Ovary (tissue), 9 donors: Measurements from ENCODE around the gene KIAA1217. TPM values are rescaled to one million over a fixed set of nuclear protein-coding genes. Genes with fewer than 3 reads are reported as not detected.

Source experiments
- DNase-seq, 5 donors: peaks; one replicate each; pipeline ENCODE4 v3.0.0-alpha.2; 2019 to 2020
- H3K27ac ChIP-seq, 2 donors: fragments of 200-600 bp; one replicate each; pipeline versions ENCODE4 v1.5.1 to v1.8.0; 2019 to 2022
- H3K27me3 ChIP-seq: fragments of 200-600 bp; one replicate; pipeline ENCODE4 v1.8.0; 2022
- H3K36me3 ChIP-seq: fragments of 200-600 bp; sonication (generic); one replicate; pipeline ENCODE4 v1.5.1; 2019
- H3K4me1 ChIP-seq: one replicate; pipeline ENCODE4 v1.8.1; 2013; ENCODE audit warnings: mild to moderate bottlenecking, moderate library complexity; ENCODE audit not compliant: insufficient read depth
- H3K4me3 ChIP-seq: fragments of 200-600 bp; sonication (generic); one replicate; pipeline ENCODE4 v1.5.1; 2017
- H3K9me3 ChIP-seq, 2 donors: fragments of 200-600 bp in 1 of 2; sonication (generic) in 1 of 2; one replicate each; pipeline versions ENCODE4 v1.5.1 to v1.8.1; 2013 to 2019; ENCODE audit warnings: mild to moderate bottlenecking in 1 of 2, moderate library complexity in 1 of 2
- CTCF ChIP-seq, 3 donors: fragments of 450-650 bp in 2 of 3; fragments of 200-600 bp in 1 of 3; IDR thresholded peaks; one replicate each; pipeline versions ENCODE4 v1.5.1 to v1.8.0; 2016 to 2022; ENCODE audit warnings: antibody characterized with exemption in 3 of 3, mild to moderate bottlenecking in 1 of 3
- EP300 ChIP-seq: sonication (generic); formaldehyde crosslinking; IDR thresholded peaks from one replicate; pipeline ENCODE4 v1.6.1; 2017; ENCODE audit warnings: antibody characterized with exemption
- POLR2A ChIP-seq: fragments of 450-650 bp; IDR thresholded peaks from one replicate; pipeline ENCODE4 v1.6.1; 2017; ENCODE audit warnings: antibody characterized with exemption, mild to moderate bottlenecking, moderate library complexity
- WGBS, 3 donors: extraction: QIAGEN DNeasy Blood & Tissue Kit in 1 of 3; methylation state at CpG; one replicate each; pipeline versions ENCODE4 v1.1.5 to v1.1.7; 2013 to 2017; 5-methylcytosine and 5-hydroxymethylcytosine counted together
- intact Hi-C, 4 donors: fragments of 100-400 bp; cut with DNase I; formaldehyde crosslinking; loops; one replicate each; pipeline versions ENCODE4 v1.11.0 to v1.15.1; 2022 to 2023
- polyA plus RNA-seq, 2 donors: library from polyadenylated mRNA; stranded (reverse); fragments of 200-250 nt in 1 of 2; fragments of 350-450 nt in 1 of 2; fragmentation: Illumina TruSeq in 1 of 2; extraction: RNeasy Lipid Tissue Mini Kit (QIAGEN cat#74804) in 1 of 2; gene quantifications; one replicate each; pipeline ENCODE4 v1.2.3, GENCODE V29; 2013 to 2014
- total RNA-seq, 7 donors: library from RNA; depleted of rRNA in 2 of 7; stranded (reverse); fragments of >200 nt in 2 of 7; fragmentation: NEBNext Ultra II Directional in 3 of 7; extraction: Animal tissue kit (Norgen Biotek cat#: 25700) in 3 of 7; gene quantifications; one replicate each; pipeline versions ENCODE4 v1.1.0 to v1.2.4, GENCODE V29; 2016 to 2023
- donor health status: DM: no; HTN: no; CAD: no; lungs with moderate emphysema.
- donor health status: DM: no; HTN: no; CAD: no.
- donor health status: Bipolar disorder and iron deficiency.
- donor health status: DM: yes; HTN: yes; CAD: no.
- donor health status: DM: no; HTN: no; CAD: no.
- donor health status: DM: yes; HTN: yes; CAD: no.

KIAA1217 gene
- total and polyA plus RNA-seq, 9 donors = 7.2 to 47.1 (median 23.0) TPM

- no peaks in the 10 kb centered on the region for H3K4me1 ChIP-seq
- no peaks in the 10 kb centered on the region for H3K36me3 ChIP-seq
- no peak overlapping the region for H3K4me3 ChIP-seq
- H3K27ac ChIP-seq = no peak overlapping the region
- H3K9me3 ChIP-seq = no peaks in the 10 kb centered on the region
- H3K27me3 ChIP-seq = no peaks in the 10 kb centered on the region
- no peak for DNase-seq
- WGBS, 3 donors = 93 to 97% (median 95%) methylated on average over 2 of the region's 2 CpGs
- intact Hi-C loops = loop anchor here in 1 of 4 donors (10.0 kb wide), 1 partner anchor 301 kb away; no protein-coding TSS in a partner anchor
- no peak for TF ChIP-seq CTCF (IDR thresholded peaks at IDR 0.05)
- TF ChIP-seq EP300 = no peak
These were observed 4.9 kb downstream of the KIAA1217 start for GRCh38 chr10:24213881-24214280.

- no peaks in the 10 kb centered on the region for H3K4me1 ChIP-seq
These were observed 5.8 kb downstream of the KIAA1217 start for GRCh38 chr10:24214762-24215161.

GRCh38 chr10:24215196-24215595 lies 6.3 kb downstream of the KIAA1217 start:
- intact Hi-C loops = loop anchor here in 1 of 4 donors (10.0 kb wide), 1 partner anchor 300 kb away; no protein-coding TSS in a partner anchor
- TF ChIP-seq POLR2A (no peak), CTCF (IDR thresholded peaks at IDR 0.05) (no peak), EP300 (no peak)
- WGBS, 3 donors = 49 to 58% (median 57%) methylated on average over 4 of the region's 4 CpGs
- H3K36me3 ChIP-seq = no peaks in the 10 kb centered on the region
- H3K4me1 ChIP-seq = no peaks in the 10 kb centered on the region
- no peaks in the 10 kb centered on the region for H3K9me3 ChIP-seq
- DNase-seq = no peak
- no peak overlapping the region for H3K4me3 ChIP-seq
- no peaks in the 10 kb centered on the region for H3K27me3 ChIP-seq
- H3K27ac ChIP-seq = no peak overlapping the region

More at GRCh38 chr10:24214762-24215161, 5.8 kb downstream of the KIAA1217 start:
- no peak for DNase-seq
- Histone ChIP-seq H3K4me3 (no peak overlapping the region), H3K27me3 (no peaks in the 10 kb centered on the region), H3K9me3 (no peaks in the 10 kb centered on the region), H3K27ac (no peak overlapping the region), H3K36me3 (no peaks in the 10 kb centered on the region)
- TF ChIP-seq POLR2A = no peak
- no peak for TF ChIP-seq EP300
- intact Hi-C loops = loop anchor here in 1 of 4 donors (10.0 kb wide), 1 partner anchor 300 kb away; no protein-coding TSS in a partner anchor
- 81 to 96% (median 90%) methylated on average over 5 of the region's 5 CpGs for WGBS, 3 donors

GRCh38 chr10:24215603-24216002 lies 6.7 kb downstream of the KIAA1217 start:
- Histone ChIP-seq H3K27ac (no peak overlapping the region), H3K4me3 (no peak overlapping the region), H3K36me3 (no peaks in the 10 kb centered on the region), H3K9me3 (no peaks in the 10 kb centered on the region), H3K4me1 (no peaks in the 10 kb centered on the region), H3K27me3 (no peaks in the 10 kb centered on the region)
- DNase-seq = no peak
- intact Hi-C loops = loop anchor here in 1 of 4 donors (10.0 kb wide), 1 partner anchor 299 kb away; no protein-coding TSS in a partner anchor
- WGBS, 3 donors = 84 to 88% (median 87%) methylated on average over 5 of the region's 5 CpGs
- TF ChIP-seq EP300 (no peak), CTCF (IDR thresholded peaks at IDR 0.05) (no peak), POLR2A (no peak)

GRCh38 chr10:24219963-24220362 lies 11.0 kb downstream of the KIAA1217 start:
- Histone ChIP-seq H3K27me3 (no peaks in the 10 kb centered on the region), H3K9me3 (no peaks in the 10 kb centered on the region), H3K36me3 (no peaks in the 10 kb centered on the region), H3K27ac (no peak overlapping the region), H3K4me1 (peaks cover 4% of the 10 kb centered on the region), H3K4me3 (no peak overlapping the region)
- 96 to 99% (median 99%) methylated on average over 3 of the region's 3 CpGs for WGBS, 3 donors
- DNase-seq = no peak
- TF ChIP-seq POLR2A = no peak
- TF ChIP-seq CTCF (IDR thresholded peaks at IDR 0.05) = no peak
- no peak for TF ChIP-seq EP300
- intact Hi-C loops = loop anchor here in 1 of 4 donors (10.0 kb wide), 1 partner anchor 295 kb away; no protein-coding TSS in a partner anchor
